Suprapubic skin (tissue), 4 donors: ENCODE results near the gene HRH4. TPM values are rescaled to one million over a fixed set of nuclear protein-coding genes. Genes with fewer than 3 reads are reported as not detected.

Experiments
- DNase-seq, 2 donors: peaks; one replicate each; pipeline ENCODE4 v3.0.0-alpha.2; 2019; ENCODE audit warnings: low spot score in 2 of 2
- H3K27ac ChIP-seq: fragments of 200-600 bp; sonication (generic); one replicate; pipeline ENCODE4 v1.5.1; 2019
- H3K27me3 ChIP-seq: fragments of 200-600 bp; sonication (generic); one replicate; pipeline ENCODE4 v1.5.1; 2019
- H3K36me3 ChIP-seq: fragments of 200-600 bp; sonication (generic); one replicate; pipeline ENCODE4 v1.5.1; 2019
- H3K4me1 ChIP-seq: fragments of 200-600 bp; sonication (generic); one replicate; pipeline ENCODE4 v1.5.1; 2019
- H3K4me3 ChIP-seq: fragments of 200-600 bp; sonication (generic); one replicate; pipeline ENCODE4 v1.5.1; 2019; ENCODE audit warnings: mild to moderate bottlenecking
- H3K9me3 ChIP-seq: fragments of 200-600 bp; sonication (generic); one replicate; pipeline ENCODE4 v1.5.1; 2019
- CTCF ChIP-seq, 2 donors: fragments of 200-600 bp in 1 of 2; fragments of 450-650 bp in 1 of 2; sonication (generic) in 1 of 2; IDR thresholded peaks; one replicate each; pipeline ENCODE4 v1.5.1; 2016 to 2019; ENCODE audit warnings: antibody characterized with exemption in 2 of 2, mild to moderate bottlenecking in 1 of 2, moderate library complexity in 1 of 2
- EP300 ChIP-seq: sonication (generic); formaldehyde crosslinking; IDR thresholded peaks from one replicate; pipeline ENCODE4 v1.6.1; 2017; ENCODE audit warnings: antibody characterized with exemption
- POLR2A ChIP-seq, 2 donors: fragments of 450-650 bp; IDR thresholded peaks; one replicate each; pipeline ENCODE4 v1.6.1; 2017; ENCODE audit warnings: antibody characterized with exemption in 2 of 2, mild to moderate bottlenecking in 2 of 2, moderate library complexity in 2 of 2
- POLR2AphosphoS5 ChIP-seq, 3 donors: sonication (generic); formaldehyde crosslinking; IDR thresholded peaks; one replicate each; pipeline ENCODE4 v1.6.1; 2017; ENCODE audit warnings: antibody characterized with exemption in 3 of 3
- WGBS: methylation state at CpG from one replicate; pipeline ENCODE4 v1.1.5; 2018; 5-methylcytosine and 5-hydroxymethylcytosine counted together
- total RNA-seq, 4 donors: library from RNA; depleted of rRNA; stranded (reverse); fragments of >200 nt; gene quantifications; one replicate each; pipeline ENCODE4 v1.1.0, GENCODE V29; 2016

The HRH4 gene
- total RNA-seq, 4 donors from 2014 or later = 0.40 TPM; not detected in 3

GRCh38 chr18:24465486-24465885, 5.0 kb downstream of the HRH4 start:
- DNase-seq = no peak
- Histone ChIP-seq H3K4me1 (no peaks in the 10 kb centered on the region), H3K4me3 (no peak overlapping the region), H3K36me3 (no peaks in the 10 kb centered on the region), H3K27ac (no peak overlapping the region), H3K9me3 (no peaks in the 10 kb centered on the region), H3K27me3 (no peaks in the 10 kb centered on the region)
- no peak for TF ChIP-seq POLR2A (IDR thresholded peaks at IDR 0.05)
- TF ChIP-seq POLR2AphosphoS5 (IDR thresholded peaks at IDR 0.05) = no peak
- no peak for TF ChIP-seq EP300
- no peak for TF ChIP-seq CTCF (IDR thresholded peaks at IDR 0.05)
- 92% methylated on average over 7 of the region's 7 CpGs for whole genome bisulfite sequencing

- H3K27ac ChIP-seq = no peak overlapping the region
- H3K4me3 ChIP-seq = no peak overlapping the region
- no peaks in the 10 kb centered on the region for H3K4me1 ChIP-seq
- H3K36me3 ChIP-seq = no peaks in the 10 kb centered on the region
- H3K9me3 ChIP-seq = no peaks in the 10 kb centered on the region
- no peak for DNase-seq
- H3K27me3 ChIP-seq = no peaks in the 10 kb centered on the region
- 84% methylated on average over 2 of the region's 2 CpGs for WGBS
- TF ChIP-seq CTCF (IDR thresholded peaks at IDR 0.05) (no peak), POLR2A (IDR thresholded peaks at IDR 0.05) (no peak), POLR2AphosphoS5 (IDR thresholded peaks at IDR 0.05) (no peak), EP300 (no peak)
These were observed 6.3 kb downstream of the HRH4 start for GRCh38 chr18:24466771-24467170.

- WGBS = 45% methylated on average over 3 of the region's 3 CpGs
- H3K27ac ChIP-seq = no peak overlapping the region
- no peak overlapping the region for H3K4me3 ChIP-seq
- no peaks in the 10 kb centered on the region for H3K27me3 ChIP-seq
- DNase-seq = no peak
- H3K36me3 ChIP-seq = no peaks in the 10 kb centered on the region
- H3K4me1 ChIP-seq = no peaks in the 10 kb centered on the region
- no peak for TF ChIP-seq POLR2A (IDR thresholded peaks at IDR 0.05)
- TF ChIP-seq EP300 = no peak
- TF ChIP-seq CTCF (IDR thresholded peaks at IDR 0.05) = no peak
- no peak for TF ChIP-seq POLR2AphosphoS5 (IDR thresholded peaks at IDR 0.05)
- no peaks in the 10 kb centered on the region for H3K9me3 ChIP-seq
These were observed 9.7 kb downstream of the HRH4 start for GRCh38 chr18:24470022-24470618.

GRCh38 chr18:24470805-24471204, 10.4 kb downstream of the HRH4 start:
- 96% methylated on average over 7 of the region's 7 CpGs for WGBS
- H3K4me1 ChIP-seq = no peaks in the 10 kb centered on the region
- no peaks in the 10 kb centered on the region for H3K9me3 ChIP-seq
- no peaks in the 10 kb centered on the region for H3K27me3 ChIP-seq
- TF ChIP-seq POLR2AphosphoS5 (IDR thresholded peaks at IDR 0.05) = no peak
- no peak for TF ChIP-seq CTCF (IDR thresholded peaks at IDR 0.05)
- TF ChIP-seq POLR2A (IDR thresholded peaks at IDR 0.05) = no peak
- no peak for TF ChIP-seq EP300
- no peak overlapping the region for H3K4me3 ChIP-seq
- no peaks in the 10 kb centered on the region for H3K36me3 ChIP-seq
- no peak for DNase-seq
- no peak overlapping the region for H3K27ac ChIP-seq

- no peaks in the 10 kb centered on the region for H3K4me1 ChIP-seq
- no peak overlapping the region for H3K27ac ChIP-seq
- H3K4me3 ChIP-seq = no peak overlapping the region
- DNase-seq = no peak
- no peaks in the 10 kb centered on the region for H3K9me3 ChIP-seq
- 93% methylated on average over 5 of the region's 5 CpGs for WGBS
- H3K27me3 ChIP-seq = no peaks in the 10 kb centered on the region
- no peaks in the 10 kb centered on the region for H3K36me3 ChIP-seq
- TF ChIP-seq EP300 (no peak), CTCF (IDR thresholded peaks at IDR 0.05) (no peak), POLR2AphosphoS5 (IDR thresholded peaks at IDR 0.05) (no peak), POLR2A (IDR thresholded peaks at IDR 0.05) (no peak)
These were observed 12.2 kb downstream of the HRH4 start for GRCh38 chr18:24472591-24472990.
